OCI-LY3 (cell line): ENCODE data around the gene ZNF423.

ENCODE experiments used
- CTCF ChIP-seq: fragments of 200-600, 300-600 bp; sonication (generic); IDR thresholded peaks from 2 replicates; pipeline ENCODE4 v1.5.1; 2014; ENCODE audit warnings: antibody characterized with exemption, low read length, low read depth
- EZH2phosphoT487 ChIP-seq: fragments of 200-600 bp; shearing (Covaris generic); IDR thresholded peaks from 2 replicates; pipeline ENCODE4 v1.6.1; 2018; ENCODE audit warnings: antibody characterized with exemption, mixed run types, low read depth

GRCh38 chr16:49709057-49709456, 146.9 kb downstream of the ZNF423 start:
- TF ChIP-seq CTCF (no peak), EZH2phosphoT487 (no peak)
